Natural killer cell (primary cell): Measurements from ENCODE around the gene LRRC31. TPM values are rescaled to one million over a fixed set of nuclear protein-coding genes. Genes with fewer than 3 reads are reported as not detected.

Source experiments
- ATAC-seq, 3 donors: fragments of 150-1000 bp in 2 of 3; fragments of 200-7000 bp in 1 of 3; cut with Tn5 transposase; 1 replicate in 1 of 3; 2 replicates in 2 of 3; pipeline ENCODE4 v1.10.0; 2021; ENCODE audit warnings: mild to moderate bottlenecking in 2 of 3, moderate library complexity in 2 of 3
- DNase-seq, 2 donors: peaks; one replicate each; pipeline versions ENCODE4 v3.0.0 to v3.0.0-alpha.2; 2013 to 2021; ENCODE audit warnings: mixed read lengths in 1 of 2
- H3K27ac ChIP-seq: one replicate; pipeline ENCODE4 v1.5.1; 2013; ENCODE audit warnings: mild to moderate bottlenecking, low read length
- H3K27me3 ChIP-seq: one replicate; pipeline ENCODE4 v1.6.1; 2013; ENCODE audit warnings: low read length; ENCODE audit not compliant: control insufficient read depth, insufficient read depth
- H3K36me3 ChIP-seq: one replicate; pipeline ENCODE4 v1.6.1; 2013; ENCODE audit warnings: low read length; ENCODE audit not compliant: control insufficient read depth, insufficient read depth
- H3K4me1 ChIP-seq: one replicate; pipeline ENCODE4 v1.6.1; 2013; ENCODE audit warnings: low read length; ENCODE audit not compliant: control insufficient read depth, insufficient read depth
- H3K4me3 ChIP-seq: one replicate; pipeline ENCODE4 v1.5.1; 2013; ENCODE audit warnings: low read length
- H3K9me3 ChIP-seq: one replicate; pipeline ENCODE4 v1.6.1; 2013; ENCODE audit warnings: low read length; ENCODE audit not compliant: control insufficient read depth, insufficient read depth
- H3K27ac Mint-ChIP-seq, 2 donors: one replicate each; pipeline ENCODE4 v1.8.0; 2022; ENCODE audit warnings: mild to moderate bottlenecking in 2 of 2, mixed read lengths in 2 of 2, moderate library complexity in 1 of 2
- H3K27me3 Mint-ChIP-seq, 2 donors: one replicate each; pipeline ENCODE4 v1.8.0; 2022; ENCODE audit warnings: low read depth in 2 of 2, mixed read lengths in 2 of 2
- H3K36me3 Mint-ChIP-seq: one replicate; pipeline ENCODE4 v1.8.0; 2022; ENCODE audit warnings: mixed read lengths
- H3K4me1 Mint-ChIP-seq, 2 donors: one replicate each; pipeline ENCODE4 v1.8.0; 2022; ENCODE audit warnings: mixed read lengths in 2 of 2
- H3K4me3 Mint-ChIP-seq: one replicate; pipeline ENCODE4 v1.8.0; 2022; ENCODE audit warnings: mild to moderate bottlenecking, moderate library complexity, mixed read lengths
- H3K9me3 Mint-ChIP-seq, 2 donors: one replicate each; pipeline ENCODE4 v1.8.0; 2022; ENCODE audit warnings: mixed read lengths in 2 of 2
- WGBS: methylation state at CpG from one replicate; pipeline ENCODE4 v1.1.7; 2013; ENCODE audit warnings: missing lambda C conversion rate; ENCODE audit not compliant: insufficient coverage; 5-methylcytosine and 5-hydroxymethylcytosine counted together
- intact Hi-C: fragments of 100-400 bp; cut with micrococcal nuclease; formaldehyde crosslinking; loops from one replicate; pipeline ENCODE4 v1.14.2; 2022
- total RNA-seq, 4 donors: library from RNA; stranded (reverse); fragments of 120-200 nt in 1 of 4; gene quantifications; one replicate each; pipeline versions ENCODE4 v1.2.3 to v1.2.4, GENCODE V29; 2013 to 2022
- TF ChIP-seq, protein P1 (sequence below): fragments of 200-600 bp; IDR thresholded peaks from one replicate; pipeline ENCODE4 v1.8.0; 2022; ENCODE audit warnings: antibody characterized with exemption

LRRC31 gene
- total RNA-seq, 3 donors from 2014 or later (not counting 1 experiment from before 2014, with no cell fraction given), result not detected

- Histone ChIP-seq H3K36me3 (no peaks in the 10 kb centered on the region), H3K27me3 (no peaks in the 10 kb centered on the region)
- DNase-seq, result no peak
Observed at GRCh38 chr3:169857811-169858210, 11.9 kb downstream of the LRRC31 start.

GRCh38 chr3:169855514-169855913 is 14.2 kb downstream of the LRRC31 start:
- Histone ChIP-seq H3K36me3 (no peaks in the 10 kb centered on the region), H3K9me3 (no peaks in the 10 kb centered on the region), H3K27ac (no peak overlapping the region), H3K4me3 (no peak overlapping the region), H3K27me3 (no peaks in the 10 kb centered on the region), H3K4me1 (no peaks in the 10 kb centered on the region)
- no peaks in the 10 kb centered on the region for H3K4me1 Mint-ChIP-seq
- no peaks in the 10 kb centered on the region for H3K36me3 Mint-ChIP-seq
- no peaks in the 10 kb centered on the region for H3K9me3 Mint-ChIP-seq
- 100% methylated on average over 3 of the region's 3 CpGs for WGBS
- H3K27ac Mint-ChIP-seq, result no peak overlapping the region
- TF ChIP-seq, protein P1, sequence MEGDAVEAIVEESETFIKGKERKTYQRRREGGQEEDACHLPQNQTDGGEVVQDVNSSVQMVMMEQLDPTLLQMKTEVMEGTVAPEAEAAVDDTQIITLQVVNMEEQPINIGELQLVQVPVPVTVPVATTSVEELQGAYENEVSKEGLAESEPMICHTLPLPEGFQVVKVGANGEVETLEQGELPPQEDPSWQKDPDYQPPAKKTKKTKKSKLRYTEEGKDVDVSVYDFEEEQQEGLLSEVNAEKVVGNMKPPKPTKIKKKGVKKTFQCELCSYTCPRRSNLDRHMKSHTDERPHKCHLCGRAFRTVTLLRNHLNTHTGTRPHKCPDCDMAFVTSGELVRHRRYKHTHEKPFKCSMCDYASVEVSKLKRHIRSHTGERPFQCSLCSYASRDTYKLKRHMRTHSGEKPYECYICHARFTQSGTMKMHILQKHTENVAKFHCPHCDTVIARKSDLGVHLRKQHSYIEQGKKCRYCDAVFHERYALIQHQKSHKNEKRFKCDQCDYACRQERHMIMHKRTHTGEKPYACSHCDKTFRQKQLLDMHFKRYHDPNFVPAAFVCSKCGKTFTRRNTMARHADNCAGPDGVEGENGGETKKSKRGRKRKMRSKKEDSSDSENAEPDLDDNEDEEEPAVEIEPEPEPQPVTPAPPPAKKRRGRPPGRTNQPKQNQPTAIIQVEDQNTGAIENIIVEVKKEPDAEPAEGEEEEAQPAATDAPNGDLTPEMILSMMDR, result no peak
- H3K27me3 Mint-ChIP-seq, result peaks cover 10 to 26% of the 10 kb centered on the region in 2 donors
- intact Hi-C loops, result no loop called here
- DNase-seq, result no peak
- H3K4me3 Mint-ChIP-seq, result no peak overlapping the region
- ATAC-seq, result no peak

More at GRCh38 chr3:169857811-169858210, 11.9 kb downstream of the LRRC31 start:
- H3K27ac ChIP-seq, result no peak overlapping the region
- no peaks in the 10 kb centered on the region for H3K9me3 Mint-ChIP-seq
- ATAC-seq, result no peak
- H3K4me1 Mint-ChIP-seq, result no peaks in the 10 kb centered on the region
- H3K9me3 ChIP-seq, result no peaks in the 10 kb centered on the region
- TF ChIP-seq, protein P1, result no peak
- 100% methylated on average over 1 of the region's 2 CpGs for WGBS
- no peak overlapping the region for H3K4me3 Mint-ChIP-seq
- H3K4me3 ChIP-seq, result no peak overlapping the region
- H3K27me3 Mint-ChIP-seq, result peaks cover 12 to 35% of the 10 kb centered on the region in 2 donors
- intact Hi-C loops, result no loop called here
- no peaks in the 10 kb centered on the region for H3K36me3 Mint-ChIP-seq
- H3K27ac Mint-ChIP-seq, result no peak overlapping the region
- no peaks in the 10 kb centered on the region for H3K4me1 ChIP-seq

DNA sequence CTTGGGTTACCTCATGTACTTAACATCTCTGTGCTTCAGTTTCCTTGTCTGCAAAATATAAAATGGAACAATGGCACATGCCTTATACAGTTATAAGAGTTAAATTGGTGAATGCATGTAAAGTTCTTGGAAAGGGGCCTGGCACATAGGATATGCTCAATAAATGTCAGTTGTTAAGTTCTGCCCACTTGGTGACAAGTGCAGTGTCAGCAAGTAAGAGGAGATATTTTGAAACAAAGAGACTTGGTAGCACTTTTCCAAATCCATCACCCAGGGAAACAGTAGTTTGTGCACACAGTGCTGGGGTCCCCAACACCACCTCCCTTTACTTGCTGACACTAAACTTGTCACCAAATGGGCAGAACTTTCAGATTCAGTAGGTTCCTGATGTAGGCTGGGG is 19.1 kb downstream of the LRRC31 start:
- Histone ChIP-seq H3K36me3 (no peaks in the 10 kb centered on the region), H3K27me3 (no peaks in the 10 kb centered on the region), H3K27ac (no peak overlapping the region), H3K9me3 (no peaks in the 10 kb centered on the region), H3K4me3 (no peak overlapping the region), H3K4me1 (peaks cover 4% of the 10 kb centered on the region)
- TF ChIP-seq, protein P1, result no peak
- ATAC-seq, result no peak
- Mint-ChIP-seq H3K36me3 (no peaks in the 10 kb centered on the region), H3K27ac (no peak overlapping the region), H3K9me3 (no peaks in the 10 kb centered on the region), H3K4me3 (no peak overlapping the region), H3K4me1 (no peaks in the 10 kb centered on the region), H3K27me3 (peaks cover 5 to 28% of the 10 kb centered on the region in 2 donors)
- intact Hi-C loops, result no loop called here
- DNase-seq, result no peak

- no peak overlapping the region for H3K27ac ChIP-seq
- H3K27ac Mint-ChIP-seq, result no peak overlapping the region
- DNase-seq (no peak), ATAC-seq (no peak)
- TF ChIP-seq, protein P1, result no peak
- whole genome bisulfite sequencing, result 95% methylated on average over 2 of the region's 3 CpGs
- no peaks in the 10 kb centered on the region for H3K9me3 ChIP-seq
- H3K9me3 Mint-ChIP-seq, result no peaks in the 10 kb centered on the region
- H3K4me3 ChIP-seq, result no peak overlapping the region
- H3K27me3 ChIP-seq, result no peaks in the 10 kb centered on the region
- H3K27me3 Mint-ChIP-seq, result peaks cover 5 to 15% of the 10 kb centered on the region in 2 donors
- H3K4me1 Mint-ChIP-seq, result no peaks in the 10 kb centered on the region
- no peaks in the 10 kb centered on the region for H3K36me3 ChIP-seq
- H3K4me3 Mint-ChIP-seq, result no peak overlapping the region
- H3K36me3 Mint-ChIP-seq, result no peaks in the 10 kb centered on the region
- H3K4me1 ChIP-seq, result peaks cover 4% of the 10 kb centered on the region
- intact Hi-C loops, result no loop called here
Observed at GRCh38 chr3:169848741-169849140, 21.0 kb downstream of the LRRC31 start.
